HG03469 (cell line): ENCODE measurements around the gene GPR156.
"Not testable (repeated sequence)": the region's sequence is repeated elsewhere in the genome, so short reads cannot be mapped to it uniquely, and the experiment has no call there.

ENCODE experiments used
- ATAC-seq: cut with Tn5 transposase; IDR thresholded peaks from one replicate; pipeline ENCODE4 v1.9.1; 2021; ENCODE audit warnings: mild to moderate bottlenecking, moderate library complexity, moderate number of reproducible peaks; ENCODE audit not compliant: unreplicated experiment

GPR156 gene

GRCh38 chr3:120275618-120276017, 9.4 kb downstream of the GPR156 start:
- ATAC-seq: no peak

- no peak for ATAC-seq
Observed at GRCh38 chr3:120274739-120275167, 10.3 kb downstream of the GPR156 start.

- no peak for ATAC-seq
Observed at GRCh38 chr3:120272286-120272685, 12.7 kb downstream of the GPR156 start.

- ATAC-seq: no peak
Observed at GRCh38 chr3:120265989-120266388, 19.0 kb downstream of the GPR156 start.

DNA sequence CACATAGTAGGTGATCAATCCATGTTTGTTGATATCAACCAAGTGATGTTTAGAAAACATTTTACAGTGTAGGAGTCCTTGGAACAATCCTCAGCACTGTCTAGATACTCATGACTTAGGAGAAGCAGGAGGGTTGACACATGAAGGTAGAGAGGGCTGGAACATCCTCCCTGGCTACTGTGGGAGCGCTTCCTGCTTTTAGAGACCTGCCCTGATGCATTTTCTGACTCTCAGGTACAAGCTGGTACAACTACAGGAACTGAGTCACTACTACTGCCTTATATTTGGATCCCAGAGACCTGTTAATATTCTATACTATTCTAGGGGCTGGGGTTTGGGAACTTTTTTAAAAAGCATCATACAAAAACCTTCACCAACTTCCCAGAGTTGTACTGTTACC, 20.1 kb downstream of the GPR156 start:
- ATAC-seq: no peak

DNA sequence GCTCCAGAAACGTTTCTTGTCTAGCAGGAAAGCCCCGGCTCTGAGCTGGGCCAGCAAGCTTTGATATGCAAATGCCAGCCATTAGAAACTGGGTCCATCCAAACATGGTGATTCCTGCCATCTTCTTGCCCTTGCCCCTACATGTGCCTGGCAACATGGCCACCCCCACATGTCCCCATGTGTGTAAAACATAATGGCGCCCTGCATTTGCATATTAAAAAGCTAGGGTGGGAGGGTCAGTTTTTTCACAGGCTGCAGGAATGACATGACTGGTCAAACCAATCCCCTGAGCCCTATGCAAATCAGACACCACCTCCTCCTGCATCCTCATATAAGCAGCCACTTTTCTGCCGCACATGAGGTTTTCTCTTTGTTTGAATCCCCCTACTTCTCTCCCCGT, 21.2 kb downstream of the GPR156 start:
- no peak for ATAC-seq

DNA sequence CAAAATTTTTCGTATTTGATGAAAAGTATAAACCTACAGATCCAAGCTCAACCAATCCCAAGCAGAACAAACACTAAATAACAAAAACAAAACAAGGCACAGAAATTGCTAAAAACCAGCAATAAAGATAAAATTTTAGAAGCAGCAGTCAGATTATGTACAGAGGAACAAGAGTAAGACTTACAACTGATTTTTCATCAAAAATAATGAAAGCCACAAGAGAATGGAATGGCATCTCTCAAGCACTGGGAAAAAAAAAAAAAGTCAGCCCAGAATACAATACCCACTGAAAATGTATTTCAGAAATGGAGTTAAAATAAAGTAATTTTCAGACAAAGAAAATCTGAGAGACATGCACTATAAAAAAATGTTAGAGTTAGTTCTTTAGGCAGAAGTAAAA, 27.0 kb downstream of the GPR156 start:
- ATAC-seq: no peak

DNA sequence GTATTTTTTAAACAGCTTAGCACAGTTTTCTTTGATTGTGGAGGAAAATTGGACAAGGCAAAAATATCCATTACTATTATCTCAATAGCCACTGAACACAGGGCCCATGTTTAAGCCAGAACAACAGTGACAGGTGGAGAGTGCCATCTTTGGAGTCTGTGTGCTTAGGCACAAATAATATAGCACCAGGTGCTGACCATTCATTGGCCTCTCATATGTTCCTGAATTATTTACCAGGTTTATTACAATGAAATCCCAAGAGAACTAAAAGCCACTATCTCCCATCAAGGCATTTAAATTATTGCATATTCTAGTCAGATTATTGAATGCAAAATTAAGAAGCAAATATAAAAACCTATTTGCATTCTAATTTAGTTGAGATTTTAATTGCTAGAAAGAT, 39.6 kb downstream of the GPR156 start:
- no peak for ATAC-seq

GRCh38 chr3:120244834-120245225, 40.2 kb downstream of the GPR156 start:
- no peak for ATAC-seq

GRCh38 chr3:120239644-120240043, 45.4 kb downstream of the GPR156 start:
- no peak for ATAC-seq

- no peak for ATAC-seq
Observed at GRCh38 chr3:120227710-120228347, 57.2 kb downstream of the GPR156 start.

- ATAC-seq: no peak
Observed at GRCh38 chr3:120224237-120224636, 60.8 kb downstream of the GPR156 start.

GRCh38 chr3:120218981-120219380, 66.0 kb downstream of the GPR156 start:
- ATAC-seq: no peak

DNA sequence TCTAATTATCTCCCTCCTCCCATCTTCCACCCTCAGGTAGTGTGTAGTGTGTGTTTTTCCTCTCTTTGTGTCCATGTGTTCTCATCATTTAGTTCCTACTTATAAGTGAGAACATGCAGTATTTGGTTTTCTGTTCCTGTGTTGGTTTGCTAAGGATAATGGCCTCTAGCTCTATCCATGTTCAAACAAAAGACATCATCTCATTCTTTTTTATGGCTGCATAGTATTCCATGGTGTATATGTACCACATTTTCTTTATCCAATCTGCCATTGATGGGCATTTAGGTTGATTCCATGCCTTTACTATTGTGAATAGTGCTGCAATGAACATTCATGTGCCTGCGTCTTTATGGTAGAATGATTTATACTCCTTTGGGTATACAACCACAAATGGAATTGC, 68.4 kb downstream of the GPR156 start:
- ATAC-seq: not testable (repeated sequence)

- ATAC-seq: no peak
Observed at GRCh38 chr3:120214176-120214575, 70.8 kb downstream of the GPR156 start.

DNA sequence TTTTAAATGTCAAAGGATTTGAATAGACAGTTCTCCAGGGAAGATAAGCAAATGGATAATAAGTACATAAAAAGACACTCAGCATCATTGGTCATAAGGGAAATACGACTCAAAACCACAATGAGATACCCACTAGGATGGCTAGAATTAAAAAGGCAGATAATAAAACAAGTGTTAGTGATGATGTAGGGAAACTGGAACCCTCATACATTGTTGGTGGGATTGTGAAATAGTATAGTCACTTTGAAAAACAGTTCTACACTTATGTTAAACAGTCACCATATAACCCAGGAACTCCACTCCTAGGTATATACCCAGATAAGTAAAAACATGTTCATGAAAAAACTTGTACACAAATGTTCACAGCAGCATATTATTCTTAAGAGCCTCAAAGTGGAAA, 72.5 kb downstream of the GPR156 start:
- ATAC-seq: no peak

DNA sequence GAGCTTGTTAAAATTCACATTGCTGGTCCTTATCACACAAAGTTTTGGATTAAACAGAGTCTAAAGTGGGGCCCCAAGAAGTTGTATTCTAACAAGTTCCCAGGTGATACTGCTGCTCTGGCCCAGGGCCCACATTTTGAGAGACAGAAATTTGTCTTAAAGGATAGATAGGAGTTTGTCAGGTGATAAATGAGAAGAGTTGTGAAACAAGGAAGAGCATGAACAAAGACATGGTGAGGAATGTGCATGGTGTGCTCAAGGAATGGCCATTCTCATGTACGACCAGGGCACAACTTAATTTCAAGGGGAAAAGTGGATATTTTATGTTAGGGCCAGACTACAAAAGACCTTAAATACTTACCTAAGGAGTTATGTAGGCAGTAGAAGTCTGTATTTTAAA, 75.6 kb downstream of the GPR156 start:
- ATAC-seq: no peak

GRCh38 chr3:120204338-120204737, 80.7 kb downstream of the GPR156 start:
- ATAC-seq: no peak

DNA sequence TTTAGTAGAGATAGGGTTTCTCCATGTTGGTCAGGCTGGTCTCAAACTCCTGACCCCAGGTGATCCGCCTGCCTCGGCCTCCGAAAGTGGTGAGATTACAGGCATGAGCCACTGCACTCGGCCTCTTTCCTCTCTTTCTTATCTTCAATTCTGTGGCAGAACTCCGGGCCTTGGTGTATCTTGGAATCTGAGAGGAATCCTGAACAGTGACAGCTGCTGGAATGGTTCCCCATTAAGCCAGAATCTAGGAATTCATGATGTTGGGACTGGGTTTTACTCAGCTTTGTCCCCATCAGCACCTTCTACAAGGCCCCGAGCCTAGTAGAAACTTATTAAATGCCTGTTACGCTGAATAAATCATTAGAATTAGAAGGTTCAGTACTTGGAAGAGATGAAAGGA, 81.4 kb downstream of the GPR156 start:
- no peak for ATAC-seq

DNA sequence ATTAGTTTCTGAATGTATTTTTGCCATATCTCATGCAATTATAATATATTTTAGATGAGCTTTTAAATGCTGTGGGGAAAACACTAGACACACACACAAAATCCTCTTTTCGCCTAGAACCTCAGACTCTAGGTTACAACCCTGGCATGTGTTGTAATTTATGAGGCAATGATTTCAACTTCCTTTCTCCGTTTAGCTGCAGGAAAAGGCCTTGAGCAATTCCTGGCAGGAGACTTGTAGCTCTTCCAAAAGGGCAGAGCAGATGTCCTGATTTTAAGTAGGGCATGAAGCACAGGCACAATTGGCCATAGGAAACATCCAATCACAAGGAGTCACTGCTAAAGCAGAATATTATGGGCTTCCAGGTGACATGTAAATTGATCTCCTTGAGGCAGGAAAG, 82.0 kb downstream of the GPR156 start:
- ATAC-seq: no peak

- no peak for ATAC-seq
Observed at GRCh38 chr3:120202363-120202762, 82.7 kb downstream of the GPR156 start.

- no peak for ATAC-seq
Observed at GRCh38 chr3:120200493-120201235, 84.4 kb downstream of the GPR156 start.
